Heart left ventricle (tissue), 13 donors: ENCODE results near the gene SMURF1.

ENCODE experiments used
- POLR2A ChIP-seq, 2 donors: fragments of 450-650 bp; IDR thresholded peaks; one replicate each; pipeline ENCODE4 v1.6.1; 2017; ENCODE audit warnings: antibody characterized with exemption in 2 of 2, mild to moderate bottlenecking in 2 of 2, moderate library complexity in 2 of 2
- TF ChIP-seq, protein P1 (sequence below), 12 donors: fragments of 200-600 bp; sonication (generic) in 4 of 12; IDR thresholded peaks; one replicate each; pipeline versions ENCODE4 v1.5.0 to v1.8.0; 2018 to 2022; ENCODE audit warnings: antibody characterized with exemption in 12 of 12, mild to moderate bottlenecking in 5 of 12
- donor health status: ischemic (EF 13 %, LVEDD 7.1; RV severe dilation, severe dysfunction).
- donor health status: DM: no; HTN: yes; CAD: no.
- donor health status: DM: no; HTN: no; CAD: no.
- donor health status: ischemic (EF 25% LVEDD 6.9; RV normal size, moderate dysfunction).
- donor health status: ischemic (EF 25% LVEDD 5.7; RV mildly dilated, moderate dysfunction).
- donor health status: ischemic (EF 35%, LVEDD 5.7; RV mildly dilated, moderate dysfunction).
- donor health status: nonischemic (EF 11% LVEDD 7.7; RV severe dilation, severe dysfunction).
- donor health status: DM: yes; HTN: yes; CAD: no.
- donor health status: PGD.
- donor health status: ischemic (EF 29% LVEDD 5.4; RV normal size, mild dysfunction).
- donor health status: nonischemic (EF 23%, LVEDD 6.1; RV moderate dilation, normal function).

DNA sequence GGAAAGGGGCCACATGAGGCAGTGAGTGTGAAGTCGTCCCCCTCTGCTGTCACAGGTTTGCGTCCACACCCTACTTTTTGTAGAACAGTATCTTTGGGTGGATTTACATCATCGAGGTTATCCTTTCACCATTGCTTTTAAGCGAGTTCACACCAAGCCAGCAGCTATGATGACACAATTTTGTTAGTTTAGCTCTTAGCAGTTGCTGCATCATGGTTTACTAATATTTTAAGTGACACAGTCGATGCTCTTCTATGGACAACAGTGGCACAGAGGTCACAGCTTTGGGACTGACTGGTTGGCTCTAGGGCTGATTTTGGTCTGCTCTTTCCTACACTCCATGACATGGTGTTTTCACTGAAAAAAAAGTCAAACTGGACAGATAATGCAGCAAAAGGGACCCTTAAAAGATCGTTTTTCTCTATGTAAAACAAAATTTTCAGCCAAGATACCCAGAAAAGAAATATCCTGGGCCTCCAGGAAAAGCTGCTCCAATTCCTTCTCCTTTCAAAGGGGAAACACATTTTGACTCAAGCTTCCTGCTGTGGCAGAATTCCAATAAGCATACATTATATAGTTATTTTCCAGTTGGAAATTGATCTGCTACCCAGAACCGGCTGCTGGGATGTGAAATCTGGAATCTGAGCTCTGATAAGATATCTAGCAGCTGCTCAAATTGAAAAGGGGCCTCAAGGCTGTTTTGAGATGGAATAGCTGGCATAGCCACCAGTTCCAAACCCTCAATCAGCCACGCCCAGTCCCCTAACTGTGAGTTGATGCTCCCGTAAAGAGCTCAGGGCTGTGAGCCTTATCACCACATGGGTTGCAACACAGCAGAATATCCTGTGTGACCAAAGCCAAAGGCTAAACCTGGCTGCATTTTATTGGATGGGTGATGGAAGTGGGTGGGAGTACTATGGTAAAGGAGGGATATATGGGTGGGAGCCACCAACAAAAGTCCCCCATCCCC lies 114.2 kb downstream of the SMURF1 start:
- TF ChIP-seq, protein P1, sequence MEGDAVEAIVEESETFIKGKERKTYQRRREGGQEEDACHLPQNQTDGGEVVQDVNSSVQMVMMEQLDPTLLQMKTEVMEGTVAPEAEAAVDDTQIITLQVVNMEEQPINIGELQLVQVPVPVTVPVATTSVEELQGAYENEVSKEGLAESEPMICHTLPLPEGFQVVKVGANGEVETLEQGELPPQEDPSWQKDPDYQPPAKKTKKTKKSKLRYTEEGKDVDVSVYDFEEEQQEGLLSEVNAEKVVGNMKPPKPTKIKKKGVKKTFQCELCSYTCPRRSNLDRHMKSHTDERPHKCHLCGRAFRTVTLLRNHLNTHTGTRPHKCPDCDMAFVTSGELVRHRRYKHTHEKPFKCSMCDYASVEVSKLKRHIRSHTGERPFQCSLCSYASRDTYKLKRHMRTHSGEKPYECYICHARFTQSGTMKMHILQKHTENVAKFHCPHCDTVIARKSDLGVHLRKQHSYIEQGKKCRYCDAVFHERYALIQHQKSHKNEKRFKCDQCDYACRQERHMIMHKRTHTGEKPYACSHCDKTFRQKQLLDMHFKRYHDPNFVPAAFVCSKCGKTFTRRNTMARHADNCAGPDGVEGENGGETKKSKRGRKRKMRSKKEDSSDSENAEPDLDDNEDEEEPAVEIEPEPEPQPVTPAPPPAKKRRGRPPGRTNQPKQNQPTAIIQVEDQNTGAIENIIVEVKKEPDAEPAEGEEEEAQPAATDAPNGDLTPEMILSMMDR (IDR thresholded peaks at IDR 0.05): no peak
- no peak for TF ChIP-seq POLR2A (IDR thresholded peaks at IDR 0.05)
